ENCODE data around the gene FARP1.

Gene FARP1

DNA sequence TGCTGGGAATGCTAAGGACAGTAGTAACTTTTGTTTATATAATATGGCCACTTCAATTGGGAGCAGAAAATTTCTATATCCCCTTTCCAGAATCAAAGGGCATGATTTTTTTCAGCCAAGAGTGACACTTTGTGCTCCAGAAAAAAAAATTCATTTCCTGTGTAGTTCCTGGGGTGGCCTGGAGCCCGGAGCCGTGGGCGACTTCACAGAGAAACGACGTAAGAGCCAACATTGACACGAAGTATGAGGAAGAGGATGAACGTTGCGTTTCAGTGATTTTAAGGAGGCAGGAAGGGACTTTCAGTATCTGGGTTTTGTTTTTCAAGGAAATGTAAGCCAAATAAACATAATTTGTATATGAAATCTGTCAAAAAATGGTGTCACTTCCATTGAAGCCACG, 246.4 kb downstream of the FARP1 start:
- TF ChIP-seq, protein P1, sequence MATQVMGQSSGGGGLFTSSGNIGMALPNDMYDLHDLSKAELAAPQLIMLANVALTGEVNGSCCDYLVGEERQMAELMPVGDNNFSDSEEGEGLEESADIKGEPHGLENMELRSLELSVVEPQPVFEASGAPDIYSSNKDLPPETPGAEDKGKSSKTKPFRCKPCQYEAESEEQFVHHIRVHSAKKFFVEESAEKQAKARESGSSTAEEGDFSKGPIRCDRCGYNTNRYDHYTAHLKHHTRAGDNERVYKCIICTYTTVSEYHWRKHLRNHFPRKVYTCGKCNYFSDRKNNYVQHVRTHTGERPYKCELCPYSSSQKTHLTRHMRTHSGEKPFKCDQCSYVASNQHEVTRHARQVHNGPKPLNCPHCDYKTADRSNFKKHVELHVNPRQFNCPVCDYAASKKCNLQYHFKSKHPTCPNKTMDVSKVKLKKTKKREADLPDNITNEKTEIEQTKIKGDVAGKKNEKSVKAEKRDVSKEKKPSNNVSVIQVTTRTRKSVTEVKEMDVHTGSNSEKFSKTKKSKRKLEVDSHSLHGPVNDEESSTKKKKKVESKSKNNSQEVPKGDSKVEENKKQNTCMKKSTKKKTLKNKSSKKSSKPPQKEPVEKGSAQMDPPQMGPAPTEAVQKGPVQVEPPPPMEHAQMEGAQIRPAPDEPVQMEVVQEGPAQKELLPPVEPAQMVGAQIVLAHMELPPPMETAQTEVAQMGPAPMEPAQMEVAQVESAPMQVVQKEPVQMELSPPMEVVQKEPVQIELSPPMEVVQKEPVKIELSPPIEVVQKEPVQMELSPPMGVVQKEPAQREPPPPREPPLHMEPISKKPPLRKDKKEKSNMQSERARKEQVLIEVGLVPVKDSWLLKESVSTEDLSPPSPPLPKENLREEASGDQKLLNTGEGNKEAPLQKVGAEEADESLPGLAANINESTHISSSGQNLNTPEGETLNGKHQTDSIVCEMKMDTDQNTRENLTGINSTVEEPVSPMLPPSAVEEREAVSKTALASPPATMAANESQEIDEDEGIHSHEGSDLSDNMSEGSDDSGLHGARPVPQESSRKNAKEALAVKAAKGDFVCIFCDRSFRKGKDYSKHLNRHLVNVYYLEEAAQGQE (IDR thresholded peaks at IDR 0.05; ENCODE audit: insufficient read depth in 1 of 2, low read depth in 2 of 2, low read length in 2 of 2): no peak
- TF ChIP-seq POLR2AphosphoS5 (IDR thresholded peaks at IDR 0.05; ENCODE audit: low read depth, low read length): no peak
- TF ChIP-seq FOXP2 (optimal IDR thresholded peaks at IDR 0.05; ENCODE audit: borderline replicate concordance, extremely low read depth, extremely low read length, insufficient read depth): no peak

DNA sequence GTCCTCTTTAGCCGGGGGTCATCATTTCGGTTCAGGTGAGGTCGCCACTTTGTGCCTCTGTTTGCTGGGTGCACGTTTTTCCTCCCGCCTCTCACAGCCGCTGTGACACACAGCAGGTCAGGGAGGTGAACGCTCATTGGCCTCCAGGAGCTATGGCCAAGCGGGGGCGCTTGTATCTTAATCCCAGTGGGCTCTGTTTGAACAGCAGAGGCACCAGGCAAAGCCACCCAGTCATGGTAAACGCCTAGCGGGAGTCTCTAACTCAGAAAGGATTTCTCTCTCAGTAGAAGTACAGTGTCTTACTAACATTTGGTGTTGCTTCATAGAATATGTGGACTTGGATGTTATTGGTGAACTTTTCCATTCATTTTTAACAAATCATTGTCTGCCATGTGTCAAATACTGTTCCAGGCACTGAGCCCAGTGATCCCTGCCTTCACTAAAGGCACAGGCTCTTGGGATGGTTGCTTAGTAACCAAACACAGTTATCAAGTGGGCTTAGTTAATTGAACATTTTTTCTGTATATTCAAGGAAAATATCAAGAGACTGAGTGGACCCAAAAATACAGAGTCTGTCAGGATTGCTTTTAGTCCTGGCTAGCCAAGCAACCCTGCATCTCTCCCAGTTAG, 247.3 kb downstream of the FARP1 start:
- no peak for TF ChIP-seq TAF1 (IDR thresholded peaks at IDR 0.05; ENCODE audit: borderline replicate concordance, insufficient read depth, low read length)
- no peak for TF ChIP-seq FOXP2 (optimal IDR thresholded peaks at IDR 0.05; ENCODE audit: borderline replicate concordance, extremely low read depth, extremely low read length, insufficient read depth)
- TF ChIP-seq POLR2AphosphoS5 (IDR thresholded peaks at IDR 0.05; ENCODE audit: low read depth, low read length): no peak
- TF ChIP-seq, protein P1 (IDR thresholded peaks at IDR 0.05; ENCODE audit: insufficient read depth in 1 of 2, low read depth in 2 of 2, low read length in 2 of 2): no peak
- no peak for TF ChIP-seq SIN3A (IDR thresholded peaks at IDR 0.05; ENCODE audit: borderline replicate concordance, insufficient read depth, low read length)

DNA sequence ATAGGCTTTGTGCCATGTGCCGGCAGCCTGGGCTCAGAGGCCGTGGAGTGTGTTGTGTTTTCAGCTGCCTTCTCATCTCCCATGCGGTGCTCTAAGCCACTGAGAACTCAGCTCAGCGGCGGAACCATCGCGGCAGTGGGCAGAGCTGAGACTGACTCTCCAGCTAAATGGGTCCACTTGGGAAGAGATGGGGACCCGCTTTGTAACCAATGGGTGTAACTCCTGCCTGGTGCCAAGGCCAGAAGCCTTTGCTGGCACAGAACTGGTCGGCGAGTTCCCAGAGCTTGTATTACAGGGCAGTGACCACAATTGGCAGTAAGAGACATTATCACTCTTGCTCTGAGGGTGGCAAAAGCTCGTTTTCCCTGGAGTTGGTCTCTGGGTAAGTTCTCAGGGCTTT, 251.0 kb downstream of the FARP1 start:
- TF ChIP-seq, protein P1 (IDR thresholded peaks at IDR 0.05; ENCODE audit: insufficient read depth in 1 of 2, low read depth in 2 of 2, low read length in 2 of 2): no peak
- TF ChIP-seq SIN3A (IDR thresholded peaks at IDR 0.05; ENCODE audit: borderline replicate concordance, insufficient read depth, low read length): no peak
- no peak for TF ChIP-seq POLR2AphosphoS5 (IDR thresholded peaks at IDR 0.05; ENCODE audit: low read depth, low read length)
- TF ChIP-seq TAF1 (IDR thresholded peaks at IDR 0.05; ENCODE audit: borderline replicate concordance, insufficient read depth, low read length): no peak
- TF ChIP-seq FOXP2 (optimal IDR thresholded peaks at IDR 0.05; ENCODE audit: borderline replicate concordance, extremely low read depth, extremely low read length, insufficient read depth): no peak

DNA sequence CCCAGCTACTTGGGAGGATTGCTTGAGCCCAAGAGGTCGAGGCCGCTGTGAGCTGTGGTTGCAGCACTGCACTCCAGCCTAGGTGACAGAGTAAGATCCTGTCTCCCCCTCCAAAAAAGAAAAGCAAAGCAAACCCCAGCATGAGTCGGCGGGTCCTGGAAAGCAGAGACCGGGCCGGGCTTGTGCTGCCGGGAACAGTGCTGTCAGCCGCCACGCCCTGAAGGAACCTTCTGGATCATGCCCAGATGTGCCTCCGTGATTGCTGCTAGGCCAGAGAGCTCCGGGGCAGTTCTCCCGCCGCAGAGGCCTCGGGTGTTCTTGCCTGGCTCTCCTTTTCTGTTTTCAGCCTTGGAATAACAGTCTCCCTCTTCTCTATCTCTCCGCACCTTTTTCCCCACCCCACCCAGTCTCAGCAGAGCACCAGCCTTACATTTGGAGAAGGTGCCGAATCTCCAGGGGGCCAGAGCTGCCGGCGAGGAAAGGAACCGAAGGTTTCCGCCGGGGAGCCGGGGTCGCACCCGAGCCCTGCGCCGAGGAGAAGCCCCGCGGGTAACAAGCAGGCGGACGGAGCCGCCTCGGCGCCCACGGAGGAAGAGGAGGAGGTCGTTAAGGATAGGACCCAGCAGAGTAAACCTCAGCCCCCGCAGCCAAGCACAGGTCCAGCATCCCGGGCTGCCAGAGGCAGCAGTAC, 252.1 kb downstream of the FARP1 start:
- no peak for TF ChIP-seq SIN3A (IDR thresholded peaks at IDR 0.05; ENCODE audit: borderline replicate concordance, insufficient read depth, low read length)
- TF ChIP-seq TAF1 (IDR thresholded peaks at IDR 0.05; ENCODE audit: borderline replicate concordance, insufficient read depth, low read length): no peak
- TF ChIP-seq POLR2AphosphoS5 (IDR thresholded peaks at IDR 0.05; ENCODE audit: low read depth, low read length): no peak
- TF ChIP-seq FOXP2 (optimal IDR thresholded peaks at IDR 0.05; ENCODE audit: borderline replicate concordance, extremely low read depth, extremely low read length, insufficient read depth): no peak
- TF ChIP-seq, protein P1 (IDR thresholded peaks at IDR 0.05; ENCODE audit: insufficient read depth in 1 of 2, low read depth in 2 of 2, low read length in 2 of 2): no peak

Data from PFSK-1 (cell line).